ENCODE measurements around the gene NAV1.
A peak's percentile ranks its signal among the peaks of the same experiment; 100 is the strongest.

- TF ChIP-seq TAF1 (IDR thresholded peaks at IDR 0.05; ENCODE audit: borderline replicate concordance, insufficient read depth, low read length) (no peak), SIN3A (IDR thresholded peaks at IDR 0.05; ENCODE audit: borderline replicate concordance, insufficient read depth, low read length) (no peak), REST (IDR thresholded peaks at IDR 0.05; ENCODE audit: insufficient read depth in 1 of 2, low read depth in 2 of 2, low read length in 2 of 2) (peak in 1 of 2 experiments; percentile 56; a peak in 1 of 4 replicates), POLR2AphosphoS5 (IDR thresholded peaks at IDR 0.05; ENCODE audit: low read depth, low read length) (no peak)
These were observed 18.6 kb downstream of the NAV1 start for GRCh38 chr1:201557572-201557958.
